Uterus (tissue), 4 donors: ENCODE data around the gene SEPHS1. TPM values are rescaled to one million over a fixed set of nuclear protein-coding genes. Genes with fewer than 3 reads are reported as not detected.

Experiments
- DNase-seq, 2 donors: peaks; one replicate each; pipeline ENCODE4 v3.0.0-alpha.2; 2019 to 2020
- H3K27ac ChIP-seq, 2 donors: fragments of 200-600 bp; sonication (generic); 1 replicate in 1 of 2; 2 replicates in 1 of 2; pipeline ENCODE4 v1.5.1; 2016 to 2018
- H3K27me3 ChIP-seq, 2 donors: fragments of 200-600 bp; sonication (generic); one replicate each; pipeline ENCODE4 v1.5.1; 2018 to 2019; ENCODE audit warnings: control low read depth in 1 of 2
- H3K36me3 ChIP-seq, 2 donors: fragments of 200-600 bp; sonication (generic); one replicate each; pipeline ENCODE4 v1.5.1; 2019; ENCODE audit warnings: control low read depth in 1 of 2
- H3K4me1 ChIP-seq, 2 donors: fragments of 200-600 bp; sonication (generic); one replicate each; pipeline ENCODE4 v1.5.1; 2018 to 2019; ENCODE audit warnings: control low read depth in 1 of 2
- H3K4me3 ChIP-seq, 2 donors: fragments of 200-600 bp; sonication (generic); 1 replicate in 1 of 2; 2 replicates in 1 of 2; pipeline ENCODE4 v1.5.1; 2018 to 2019; ENCODE audit warnings: mild to moderate bottlenecking in 1 of 2
- H3K9me3 ChIP-seq, 2 donors: fragments of 200-600 bp; sonication (generic); one replicate each; pipeline ENCODE4 v1.5.1; 2019; ENCODE audit warnings: control low read depth in 1 of 2
- POLR2A ChIP-seq, 2 donors: fragments of 450-650 bp; IDR thresholded peaks; one replicate each; pipeline ENCODE4 v1.6.1; 2016; ENCODE audit warnings: antibody characterized with exemption in 2 of 2, mild to moderate bottlenecking in 1 of 2, moderate library complexity in 1 of 2
- intact Hi-C: fragments of 100-400 bp; cut with DNase I; formaldehyde crosslinking; loops from one replicate; pipeline ENCODE4 v1.15.1; 2023; ENCODE audit warnings: low total_unique reads
- total RNA-seq, 4 donors: library from RNA; depleted of rRNA in 3 of 4; stranded (reverse); fragments of >200 nt in 3 of 4; gene quantifications; one replicate each; pipeline versions ENCODE4 v1.1.0 to v1.2.4, GENCODE V29; 2014 to 2023
- TF ChIP-seq, protein P1 (sequence below), 4 experiments: fragments of 200-600 bp in 2 of 4; fragments of 450-650 bp in 2 of 4; sonication (generic) in 2 of 4; IDR thresholded peaks; one replicate each; pipeline ENCODE4 v1.5.1; 2016 to 2019; ENCODE audit warnings: antibody characterized with exemption in 4 of 4, mild to moderate bottlenecking in 2 of 4, moderate library complexity in 1 of 4
- donor health status: DM: yes; HTN: yes; CAD: no.

The SEPHS1 gene
- total RNA-seq, 4 donors from 2014 or later = 11.2 to 106 (median 34.8) TPM

DNA sequence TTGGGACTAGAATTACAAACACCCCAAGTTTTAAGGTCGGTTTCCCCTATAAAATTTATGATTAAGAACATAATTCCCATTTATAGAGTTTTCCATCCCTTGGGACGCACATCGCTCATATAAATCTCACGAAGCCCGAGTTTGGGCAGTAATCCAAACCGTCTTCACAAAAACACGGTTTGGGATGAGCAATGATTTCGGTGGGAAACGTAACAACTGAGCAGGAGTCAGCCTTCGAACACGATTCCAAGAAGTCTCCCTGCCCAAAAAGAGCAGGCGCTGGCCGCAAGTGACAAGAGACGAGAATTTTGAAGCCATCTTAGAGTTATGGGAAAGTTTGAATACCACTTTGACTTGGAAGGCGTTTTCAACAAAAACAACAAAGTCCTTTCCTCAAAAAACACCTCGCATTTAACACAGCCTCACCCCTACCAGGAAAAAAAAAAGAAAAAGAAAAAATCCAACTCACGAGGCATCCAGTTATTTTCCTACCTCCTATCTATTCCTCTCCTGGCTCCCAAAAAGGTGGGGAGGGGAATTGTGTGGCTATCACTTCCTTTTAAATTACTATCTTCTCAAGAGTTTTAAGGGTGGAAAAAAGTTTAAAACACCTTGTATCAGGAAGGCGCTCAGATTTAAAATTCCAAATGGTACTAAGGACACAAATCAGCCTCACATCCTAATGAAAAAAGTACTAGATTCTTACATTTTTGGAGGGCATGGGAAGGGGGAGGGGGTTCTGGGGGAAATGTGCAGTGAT is 1.6 kb downstream of the SEPHS1 start:
- DNase-seq = peak; percentile 32 to 73

DNA sequence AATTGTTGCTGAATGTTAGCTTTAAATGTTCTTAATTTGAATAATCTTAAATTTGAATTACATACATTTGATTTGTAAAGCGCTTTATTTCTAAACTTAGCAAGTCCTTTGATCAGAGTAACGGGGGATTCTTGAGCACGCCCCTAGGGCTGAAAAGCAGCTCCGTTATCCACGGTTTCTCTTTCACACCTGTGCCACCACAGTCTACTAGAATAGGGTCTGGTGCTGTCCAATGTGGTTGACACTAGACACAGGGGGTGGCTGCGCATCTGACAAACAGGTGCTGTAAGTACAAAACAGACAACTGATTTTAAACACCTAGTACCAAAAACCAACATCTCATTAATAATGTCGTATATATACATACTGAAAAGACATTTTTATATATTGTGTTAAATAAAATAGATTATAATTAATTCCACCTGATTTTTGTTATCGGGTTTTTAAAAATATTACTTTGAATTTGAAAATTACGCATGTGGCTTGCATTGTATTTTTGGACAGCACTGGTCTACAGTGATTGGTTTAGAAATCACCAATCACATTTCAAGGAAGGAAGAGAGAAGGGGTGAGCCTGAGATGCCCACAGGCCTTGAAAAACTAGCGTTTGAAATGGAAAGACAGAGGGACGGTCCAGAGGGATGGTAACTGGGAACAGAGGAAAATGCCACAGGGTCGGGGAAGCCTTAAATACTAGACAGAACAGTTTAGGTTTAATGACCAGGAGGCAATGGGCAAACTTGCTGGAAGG is 7.3 kb downstream of the SEPHS1 start:
- intact Hi-C loops = no loop called here
- no peaks in the 10 kb centered on the region for H3K9me3 ChIP-seq
- H3K27me3 ChIP-seq = no peaks in the 10 kb centered on the region
- no peak overlapping the region for H3K27ac ChIP-seq
- H3K36me3 ChIP-seq = no peaks in the 10 kb centered on the region
- H3K4me3 ChIP-seq = no peak overlapping the region
- peaks cover 0 to 4% of the 10 kb centered on the region in 2 donors for H3K4me1 ChIP-seq
- DNase-seq = no peak
- no peak for TF ChIP-seq POLR2A (IDR thresholded peaks at IDR 0.05)
- TF ChIP-seq, protein P1, sequence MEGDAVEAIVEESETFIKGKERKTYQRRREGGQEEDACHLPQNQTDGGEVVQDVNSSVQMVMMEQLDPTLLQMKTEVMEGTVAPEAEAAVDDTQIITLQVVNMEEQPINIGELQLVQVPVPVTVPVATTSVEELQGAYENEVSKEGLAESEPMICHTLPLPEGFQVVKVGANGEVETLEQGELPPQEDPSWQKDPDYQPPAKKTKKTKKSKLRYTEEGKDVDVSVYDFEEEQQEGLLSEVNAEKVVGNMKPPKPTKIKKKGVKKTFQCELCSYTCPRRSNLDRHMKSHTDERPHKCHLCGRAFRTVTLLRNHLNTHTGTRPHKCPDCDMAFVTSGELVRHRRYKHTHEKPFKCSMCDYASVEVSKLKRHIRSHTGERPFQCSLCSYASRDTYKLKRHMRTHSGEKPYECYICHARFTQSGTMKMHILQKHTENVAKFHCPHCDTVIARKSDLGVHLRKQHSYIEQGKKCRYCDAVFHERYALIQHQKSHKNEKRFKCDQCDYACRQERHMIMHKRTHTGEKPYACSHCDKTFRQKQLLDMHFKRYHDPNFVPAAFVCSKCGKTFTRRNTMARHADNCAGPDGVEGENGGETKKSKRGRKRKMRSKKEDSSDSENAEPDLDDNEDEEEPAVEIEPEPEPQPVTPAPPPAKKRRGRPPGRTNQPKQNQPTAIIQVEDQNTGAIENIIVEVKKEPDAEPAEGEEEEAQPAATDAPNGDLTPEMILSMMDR (IDR thresholded peaks at IDR 0.05) = no peak

More for the DNA sequence above, 1.6 kb downstream of the SEPHS1 start:
- intact Hi-C loops = no loop called here
- Histone ChIP-seq H3K27ac (peak overlapping the region; percentile 98), H3K36me3 (no peaks in the 10 kb centered on the region), H3K4me1 (peaks cover 0 to 4% of the 10 kb centered on the region in 2 donors), H3K27me3 (no peaks in the 10 kb centered on the region), H3K4me3 (peak overlapping the region; percentile 48 to 94), H3K9me3 (no peaks in the 10 kb centered on the region)
- TF ChIP-seq POLR2A (IDR thresholded peaks at IDR 0.05) = no peak
- TF ChIP-seq, protein P1 (IDR thresholded peaks at IDR 0.05) = no peak

DNA sequence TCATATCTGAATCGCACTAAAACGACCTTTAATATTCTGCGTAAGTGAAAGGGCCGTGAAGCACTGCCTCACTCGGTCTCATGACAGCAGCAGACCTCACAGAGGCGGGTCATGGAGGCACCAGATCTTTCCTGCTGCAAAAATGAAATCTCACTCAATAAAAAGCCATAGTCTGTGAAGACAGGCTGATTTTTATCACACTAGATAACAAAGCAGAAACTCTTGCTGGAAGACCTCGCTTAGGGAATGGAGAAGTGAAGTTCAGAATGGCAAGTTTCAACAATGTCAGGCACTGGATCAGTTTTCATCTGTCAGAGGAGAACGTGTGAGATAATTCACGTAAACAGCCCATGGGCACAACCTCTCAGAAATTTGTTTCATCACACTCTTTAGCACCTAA is 8.0 kb downstream of the SEPHS1 start:
- no peak for TF ChIP-seq POLR2A (IDR thresholded peaks at IDR 0.05)
- TF ChIP-seq, protein P1 (IDR thresholded peaks at IDR 0.05) = no peak
- H3K4me3 ChIP-seq = no peak overlapping the region
- no peaks in the 10 kb centered on the region for H3K9me3 ChIP-seq
- no peaks in the 10 kb centered on the region for H3K36me3 ChIP-seq
- intact Hi-C loops = no loop called here
- no peaks in the 10 kb centered on the region for H3K27me3 ChIP-seq
- DNase-seq = no peak
- H3K27ac ChIP-seq = no peak overlapping the region
- H3K4me1 ChIP-seq = no peaks in the 10 kb centered on the region

DNA sequence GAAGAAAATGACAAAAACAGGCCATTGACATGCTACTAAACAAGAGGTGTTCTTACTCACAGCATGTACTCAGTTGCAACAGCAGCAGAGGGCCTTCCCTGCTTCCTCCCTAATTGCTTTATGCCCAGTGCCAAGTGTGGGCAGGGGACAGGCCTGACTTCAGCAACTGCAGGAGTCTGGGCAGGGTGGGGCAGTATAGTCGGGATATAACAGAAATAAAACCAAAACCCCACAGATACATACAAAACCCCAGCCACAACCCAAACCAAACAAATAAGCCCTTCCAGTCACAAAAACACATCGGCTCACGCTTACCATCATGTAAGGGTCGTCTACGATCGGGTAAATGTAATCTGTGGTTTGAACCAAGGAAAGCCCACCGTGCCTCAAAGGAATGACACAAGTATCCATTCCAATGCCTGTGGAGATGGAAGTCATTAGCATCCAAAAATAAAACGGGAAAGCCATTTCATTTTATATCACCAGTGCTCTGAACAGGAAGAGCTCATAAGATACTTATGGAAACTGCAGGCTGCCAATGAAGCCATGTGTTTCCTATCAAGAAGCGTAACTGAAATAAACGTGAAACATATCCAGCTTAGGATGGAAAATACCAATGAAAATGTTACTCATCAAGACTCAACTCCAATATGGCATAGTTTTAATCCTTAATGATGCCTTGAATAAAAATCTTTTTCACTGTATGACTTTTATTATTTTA is 9.5 kb downstream of the SEPHS1 start:
- TF ChIP-seq, protein P1 (IDR thresholded peaks at IDR 0.05) = no peak
- no peak for TF ChIP-seq POLR2A (IDR thresholded peaks at IDR 0.05)
- peak overlapping the region in 1 of 2 donors; percentile 33 for H3K27ac ChIP-seq
- no peaks in the 10 kb centered on the region for H3K27me3 ChIP-seq
- H3K4me3 ChIP-seq = no peak overlapping the region
- no peak for DNase-seq
- H3K36me3 ChIP-seq = no peaks in the 10 kb centered on the region
- H3K4me1 ChIP-seq = no peaks in the 10 kb centered on the region
- H3K9me3 ChIP-seq = no peaks in the 10 kb centered on the region
- intact Hi-C loops = no loop called here
